Mucosa of rectum (tissue), 2 donors: ENCODE results near the gene E4F1.

Source experiments
- H3K27ac ChIP-seq, 2 donors: one replicate each; pipeline ENCODE4 v1.7.0; 2013; ENCODE audit warnings: inconsistent platforms in 2 of 2, low read depth in 2 of 2, low read length in 2 of 2
- H3K27me3 ChIP-seq, 2 donors: one replicate each; pipeline ENCODE4 v1.7.0; 2013; ENCODE audit warnings: low read length in 2 of 2; ENCODE audit not compliant: control insufficient read depth in 2 of 2, insufficient read depth in 2 of 2
- H3K36me3 ChIP-seq, 2 donors: one replicate each; pipeline ENCODE4 v1.7.0; 2013; ENCODE audit warnings: low read length in 2 of 2; ENCODE audit not compliant: control insufficient read depth in 2 of 2, insufficient read depth in 2 of 2
- H3K4me1 ChIP-seq, 2 donors: one replicate each; pipeline ENCODE4 v1.7.0; 2013; ENCODE audit warnings: low read length in 2 of 2, mild to moderate bottlenecking in 1 of 2; ENCODE audit not compliant: control insufficient read depth in 2 of 2, insufficient read depth in 2 of 2
- H3K4me3 ChIP-seq, 2 donors: one replicate each; pipeline ENCODE4 v1.7.0; 2013; ENCODE audit warnings: low read length in 2 of 2
- H3K9ac ChIP-seq, 2 donors: one replicate each; pipeline ENCODE4 v1.7.0; 2013; ENCODE audit warnings: low read length in 2 of 2, low read depth in 1 of 2, mild to moderate bottlenecking in 1 of 2
- H3K9me3 ChIP-seq, 2 donors: one replicate each; pipeline ENCODE4 v1.7.0; 2013; ENCODE audit warnings: low read length in 2 of 2; ENCODE audit not compliant: control insufficient read depth in 2 of 2
- donor health status: healthy.
- donor health status: Normal muscosa, but diverticular disease.

Gene E4F1

DNA sequence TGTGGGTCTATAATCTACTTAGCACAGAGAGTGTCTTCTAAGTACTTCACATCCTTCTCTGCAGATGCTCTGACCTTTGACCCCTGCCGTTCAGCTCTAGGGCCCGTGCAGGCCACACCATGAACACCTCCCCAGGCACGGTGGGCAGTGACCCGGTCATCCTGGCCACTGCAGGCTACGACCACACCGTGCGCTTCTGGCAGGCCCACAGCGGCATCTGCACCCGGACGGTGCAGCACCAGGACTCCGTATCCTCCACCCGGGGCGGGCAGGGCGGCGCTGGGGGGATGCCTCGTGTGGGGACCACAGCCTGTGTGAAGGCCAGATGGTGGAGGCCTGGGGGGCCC, 17.5 kb upstream of the E4F1 start:
- Histone ChIP-seq H3K36me3 (peaks cover 11 to 17% of the 10 kb centered on the region in 2 donors), H3K9me3 (no peaks in the 10 kb centered on the region), H3K27ac (peak overlapping the region; percentile 95 to 97), H3K27me3 (no peaks in the 10 kb centered on the region), H3K4me1 (peaks cover 12 to 13% of the 10 kb centered on the region in 2 donors), H3K4me3 (peak overlapping the region; percentile 90 to 100), H3K9ac (peak overlapping the region; percentile 87 to 97)

DNA sequence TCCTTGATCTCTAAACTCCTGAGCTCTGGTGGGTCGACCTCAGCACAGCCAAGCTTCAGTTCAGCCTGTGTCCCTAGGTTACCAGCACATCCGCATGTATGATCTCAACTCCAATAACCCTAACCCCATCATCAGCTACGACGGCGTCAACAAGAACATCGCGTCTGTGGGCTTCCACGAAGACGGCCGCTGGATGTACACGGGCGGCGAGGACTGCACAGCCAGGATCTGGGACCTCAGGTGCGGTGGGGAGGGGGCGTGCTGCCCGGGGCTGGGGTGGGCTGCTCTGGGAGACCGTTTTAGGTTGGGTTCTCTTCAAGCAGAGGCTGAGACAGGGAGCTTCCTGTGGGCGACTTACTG, 17.0 kb upstream of the E4F1 start:
- Histone ChIP-seq H3K9me3 (no peaks in the 10 kb centered on the region), H3K4me3 (peak overlapping the region; percentile 90 to 100), H3K9ac (peak overlapping the region in 1 of 2 donors; percentile 97), H3K27ac (no peak overlapping the region), H3K4me1 (peaks cover 12 to 13% of the 10 kb centered on the region in 2 donors), H3K36me3 (peaks cover 11 to 17% of the 10 kb centered on the region in 2 donors), H3K27me3 (no peaks in the 10 kb centered on the region)

DNA sequence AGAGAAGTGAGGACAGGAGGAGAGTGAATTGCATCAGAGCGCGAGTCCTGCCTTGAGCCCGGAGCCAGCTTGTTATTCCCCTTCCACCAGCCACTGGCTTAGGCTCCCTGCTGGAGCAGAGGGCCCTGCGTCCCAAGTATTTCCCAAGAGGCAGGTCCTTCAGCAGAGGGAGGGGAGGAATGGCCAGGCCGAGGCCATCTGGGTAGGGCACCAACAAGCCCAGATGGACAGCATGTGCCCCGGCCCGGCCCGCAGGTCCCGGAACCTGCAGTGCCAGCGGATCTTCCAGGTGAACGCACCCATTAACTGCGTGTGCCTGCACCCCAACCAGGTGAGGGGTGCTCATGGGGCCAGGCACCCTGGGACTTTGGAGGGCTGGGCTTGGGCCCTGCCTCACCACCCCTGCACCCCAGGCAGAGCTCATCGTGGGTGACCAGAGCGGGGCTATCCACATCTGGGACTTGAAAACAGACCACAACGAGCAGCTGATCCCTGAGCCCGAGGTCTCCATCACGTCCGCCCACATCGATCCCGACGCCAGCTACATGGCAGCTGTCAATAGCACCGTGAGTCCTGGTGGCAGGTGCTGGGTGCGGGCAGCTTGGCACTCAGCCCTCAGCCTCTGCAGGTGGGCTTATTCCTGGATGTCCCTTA, 16.5 kb upstream of the E4F1 start:
- Histone ChIP-seq H3K36me3 (peaks cover 11 to 17% of the 10 kb centered on the region in 2 donors), H3K27ac (no peak overlapping the region), H3K9me3 (no peaks in the 10 kb centered on the region), H3K27me3 (no peaks in the 10 kb centered on the region), H3K4me1 (peaks cover 13% of the 10 kb centered on the region in 2 donors), H3K4me3 (no peak overlapping the region), H3K9ac (no peak overlapping the region)

DNA sequence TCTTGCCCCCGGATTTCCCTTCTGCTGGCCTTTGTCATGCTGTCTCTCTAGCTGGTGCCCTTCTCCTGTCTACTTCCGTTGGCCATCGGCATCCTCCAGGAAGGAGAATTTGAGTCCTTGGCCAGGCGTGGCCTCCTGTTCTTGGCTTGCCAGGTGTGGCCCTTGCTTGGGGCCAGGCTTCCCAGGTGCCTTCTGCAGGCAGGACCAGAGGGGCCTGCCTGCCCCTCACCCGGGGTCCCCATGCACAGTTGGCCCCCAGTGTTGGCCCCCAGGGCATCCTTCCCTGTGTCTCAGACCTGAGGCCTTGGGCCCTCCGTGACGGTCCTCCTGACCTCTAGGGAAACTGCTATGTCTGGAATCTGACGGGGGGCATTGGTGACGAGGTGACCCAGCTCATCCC, 15.5 kb upstream of the E4F1 start:
- H3K9ac ChIP-seq: no peak overlapping the region
- no peak overlapping the region for H3K4me3 ChIP-seq
- H3K27me3 ChIP-seq: no peaks in the 10 kb centered on the region
- no peak overlapping the region for H3K27ac ChIP-seq
- H3K9me3 ChIP-seq: no peaks in the 10 kb centered on the region
- peaks cover 22% of the 10 kb centered on the region in 2 donors for H3K4me1 ChIP-seq
- H3K36me3 ChIP-seq: peaks cover 11 to 19% of the 10 kb centered on the region in 2 donors

DNA sequence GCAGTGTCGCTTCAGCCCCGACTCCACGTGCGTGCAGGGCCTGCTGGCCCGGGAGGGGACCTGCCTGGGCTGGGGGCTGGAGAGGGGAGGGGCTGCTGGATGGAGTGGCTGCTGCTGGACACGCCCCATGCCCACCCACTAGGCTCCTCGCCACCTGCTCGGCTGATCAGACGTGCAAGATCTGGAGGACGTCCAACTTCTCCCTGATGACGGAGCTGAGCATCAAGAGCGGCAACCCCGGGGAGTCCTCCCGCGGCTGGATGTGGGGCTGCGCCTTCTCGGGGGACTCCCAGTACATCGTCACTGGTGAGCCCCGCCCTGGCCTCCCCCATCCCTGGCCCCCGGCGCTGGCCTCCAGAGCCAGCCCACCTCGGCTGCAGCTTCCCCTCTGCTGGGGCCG, 15.1 kb upstream of the E4F1 start:
- Histone ChIP-seq H3K27ac (no peak overlapping the region), H3K4me1 (peaks cover 26% of the 10 kb centered on the region in 2 donors), H3K4me3 (no peak overlapping the region), H3K9me3 (no peaks in the 10 kb centered on the region), H3K27me3 (no peaks in the 10 kb centered on the region), H3K9ac (no peak overlapping the region), H3K36me3 (peaks cover 11 to 19% of the 10 kb centered on the region in 2 donors)

DNA sequence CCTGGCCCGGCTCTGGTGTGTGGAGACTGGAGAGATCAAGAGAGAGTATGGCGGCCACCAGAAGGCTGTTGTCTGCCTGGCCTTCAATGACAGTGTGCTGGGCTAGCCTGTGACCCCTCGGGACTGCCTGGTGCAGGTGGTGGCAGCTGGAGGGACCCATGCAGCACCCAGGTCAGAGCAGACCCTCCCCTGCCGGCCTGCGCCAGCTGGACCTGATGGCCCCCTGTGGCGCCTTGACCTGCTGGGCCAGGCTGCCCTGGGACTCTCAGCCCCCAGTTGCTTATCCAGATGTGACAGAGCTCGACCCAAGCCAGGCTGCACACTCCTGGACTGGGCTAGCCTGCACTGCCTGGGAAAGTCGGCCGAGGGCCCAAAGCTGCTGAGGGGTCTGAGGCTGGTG, 14.6 kb upstream of the E4F1 start:
- H3K27me3 ChIP-seq: no peaks in the 10 kb centered on the region
- H3K36me3 ChIP-seq: peaks cover 11 to 19% of the 10 kb centered on the region in 2 donors
- H3K4me1 ChIP-seq: peaks cover 31% of the 10 kb centered on the region in 2 donors
- no peak overlapping the region for H3K27ac ChIP-seq
- no peak overlapping the region for H3K9ac ChIP-seq
- H3K4me3 ChIP-seq: no peak overlapping the region
- H3K9me3 ChIP-seq: no peaks in the 10 kb centered on the region

DNA sequence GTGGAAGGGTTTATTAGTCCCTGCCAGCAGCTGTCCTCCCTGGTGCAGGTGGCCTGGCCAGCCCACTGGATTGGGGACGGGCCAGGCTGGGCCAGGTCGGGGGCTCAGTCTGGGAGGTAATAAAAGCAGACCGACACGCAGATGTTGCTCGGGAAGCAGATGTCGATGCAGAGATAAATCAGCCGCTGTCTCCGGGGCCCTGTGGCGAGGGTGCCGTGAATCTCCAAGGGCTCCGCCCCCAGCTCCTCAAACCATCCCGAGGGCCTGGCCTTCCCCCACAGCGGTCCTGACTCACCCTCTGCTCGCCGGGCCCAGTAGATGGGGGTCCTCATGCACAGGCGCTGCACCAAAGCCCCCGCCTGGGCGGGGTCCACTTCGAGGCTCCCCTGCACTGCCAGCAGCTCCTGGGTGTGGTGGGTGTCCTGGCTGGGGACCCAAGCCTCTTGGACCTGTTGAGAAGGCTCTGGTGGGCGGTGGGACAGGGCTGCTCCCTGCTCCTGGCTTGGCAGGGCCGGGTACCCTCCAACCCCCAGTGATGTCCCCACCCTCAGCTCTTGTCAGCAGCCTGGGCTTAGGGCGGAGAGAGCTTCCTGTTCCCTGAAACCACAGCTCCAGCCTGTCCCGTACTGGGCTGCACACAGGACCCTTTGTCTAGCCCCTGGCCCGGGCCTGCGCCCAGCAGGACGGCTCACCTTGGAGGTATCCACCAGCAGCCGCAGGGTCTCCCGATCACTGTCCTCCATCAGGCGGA, 14.0 kb upstream of the E4F1 start:
- peaks cover 11 to 19% of the 10 kb centered on the region in 2 donors for H3K36me3 ChIP-seq
- H3K9me3 ChIP-seq: no peaks in the 10 kb centered on the region
- no peaks in the 10 kb centered on the region for H3K27me3 ChIP-seq
- no peak overlapping the region for H3K27ac ChIP-seq
- no peak overlapping the region for H3K4me3 ChIP-seq
- H3K9ac ChIP-seq: no peak overlapping the region
- peaks cover 31 to 32% of the 10 kb centered on the region in 2 donors for H3K4me1 ChIP-seq

DNA sequence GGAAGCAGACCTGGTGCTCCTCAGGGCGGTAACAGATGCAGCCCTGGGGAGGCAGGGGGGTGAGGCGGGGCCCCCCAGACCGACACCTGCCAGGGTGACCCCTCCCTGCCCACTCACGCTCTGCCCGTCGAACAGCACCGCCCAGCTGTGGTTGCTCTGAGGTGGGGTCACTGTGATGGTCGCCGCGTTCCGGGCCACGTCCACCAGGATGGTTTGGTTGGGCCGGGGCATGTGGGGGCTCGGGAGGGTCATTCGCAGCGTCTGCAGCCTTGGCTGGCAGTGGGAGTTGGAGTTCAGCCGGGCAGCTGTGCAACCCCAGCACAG, 13.4 kb upstream of the E4F1 start:
- Histone ChIP-seq H3K9me3 (no peaks in the 10 kb centered on the region), H3K27ac (no peak overlapping the region), H3K27me3 (no peaks in the 10 kb centered on the region), H3K4me3 (no peak overlapping the region), H3K36me3 (peaks cover 11 to 19% of the 10 kb centered on the region in 2 donors), H3K9ac (no peak overlapping the region), H3K4me1 (peaks cover 26 to 29% of the 10 kb centered on the region in 2 donors)

DNA sequence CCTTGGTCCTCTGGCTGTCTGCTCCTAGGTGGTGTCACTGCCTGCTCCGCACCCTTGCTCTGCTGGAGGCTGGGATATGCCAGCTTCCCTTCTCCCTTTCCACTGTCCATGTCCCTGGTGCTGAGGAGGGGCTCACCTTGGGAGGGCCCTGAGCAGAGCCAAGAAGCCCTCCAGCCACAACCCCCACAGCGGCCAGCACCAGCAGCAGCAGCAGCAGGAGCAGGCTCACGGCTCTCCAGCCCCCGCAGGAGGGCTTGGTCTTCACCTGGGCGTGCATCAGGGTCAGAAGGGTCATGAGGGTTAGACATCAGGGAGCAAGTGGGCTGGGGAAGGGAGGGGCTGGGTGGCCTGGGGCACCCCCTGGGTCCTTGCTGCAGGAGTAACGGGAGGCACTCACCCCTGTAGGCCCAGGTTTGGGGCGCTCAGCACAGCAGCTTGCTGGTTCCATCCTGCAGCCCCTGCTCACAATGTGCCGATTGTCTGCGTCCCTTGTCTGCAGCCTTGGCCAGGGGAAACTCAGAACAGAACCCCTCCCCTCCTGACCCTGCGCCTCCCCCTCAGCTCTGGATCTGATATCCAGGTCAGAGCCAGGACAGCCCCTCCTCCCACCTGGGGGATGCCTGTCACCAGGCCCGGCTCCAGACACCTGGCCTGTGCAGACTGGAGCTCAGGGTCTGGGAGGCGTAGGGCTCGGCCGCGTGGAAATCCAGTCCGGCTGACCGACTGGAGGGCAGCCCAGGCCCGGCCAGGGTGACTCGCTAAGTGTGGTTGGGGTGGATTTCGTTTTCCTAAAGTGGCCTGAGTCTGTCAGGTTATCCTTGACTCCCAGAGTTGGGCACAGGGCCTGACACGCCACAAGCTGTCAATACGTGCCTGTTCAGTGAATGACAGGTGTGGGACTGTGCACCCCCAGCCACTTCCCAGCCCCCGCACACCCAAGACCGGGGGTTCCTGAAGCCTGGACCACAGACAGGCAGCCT, 12.7 kb upstream of the E4F1 start, which contains the start of gene BRICD5:
BRICD5 (minus strand) TSS at position 478 of the 980 bp plus-strand sequence; CDS start at position 448, 30 bp downstream.
- H3K36me3 ChIP-seq: peaks cover 11 to 19% of the 10 kb centered on the region in 2 donors
- peaks cover 25 to 31% of the 10 kb centered on the region in 2 donors for H3K4me1 ChIP-seq

More for the DNA sequence above, 12.7 kb upstream of the E4F1 start, which contains the start of gene BRICD5:
- H3K9ac ChIP-seq: no peak within 1 kb of the TSS
- no peaks in the 10 kb centered on the region for H3K27me3 ChIP-seq
- no peak within 1 kb of the TSS for H3K27ac ChIP-seq
- H3K9me3 ChIP-seq: no peaks in the 10 kb centered on the region
- no peak within 1 kb of the TSS for H3K4me3 ChIP-seq
